ENCODE results near the gene KRT1.

Gene KRT1

GRCh38 chr12:52673217-52673616 is 7.0 kb downstream of the KRT1 start:
- Histone ChIP-seq H3K23ac (ENCODE audit: low read depth, low read length, poor library complexity) (no peak overlapping the region), H3K4me1 (ENCODE audit: control insufficient read depth in 2 of 2, insufficient read depth in 1 of 2, low read depth in 1 of 2, low read length in 2 of 2) (peaks cover 0 to 5% of the 10 kb centered on the region in 2 donors), H3K9ac (ENCODE audit: low read depth, low read length, poor library complexity) (no peak overlapping the region), H3K4ac (ENCODE audit: low read length) (no peak overlapping the region), H2BK15ac (ENCODE audit: low read length) (no peak overlapping the region), H3K14ac (ENCODE audit: low read length) (no peak overlapping the region), H4K91ac (ENCODE audit: low read depth, low read length, poor library complexity) (no peak overlapping the region), H2BK120ac (ENCODE audit: low read depth, low read length) (no peak overlapping the region), H2BK5ac (ENCODE audit: low read length) (no peak overlapping the region), H3K18ac (ENCODE audit: low read length) (no peak overlapping the region), H3K36me3 (replicated peaks in 1 of 2; ENCODE audit: control insufficient read depth in 2 of 2, insufficient read depth in 2 of 2, low read length in 2 of 2) (no peaks in the 10 kb centered on the region), H3K79me1 (ENCODE audit: low read depth, low read length) (no peaks in the 10 kb centered on the region), H3K4me2 (ENCODE audit: insufficient read depth, low read length, poor library complexity, severe bottlenecking) (no peak overlapping the region), H3K4me3 (ENCODE audit: low read length in 2 of 2) (no peak overlapping the region), H3K9me3 (replicated peaks in 1 of 2; ENCODE audit: control insufficient read depth in 2 of 2, insufficient read depth in 1 of 2, low read depth in 1 of 2, low read length in 2 of 2) (no peaks in the 10 kb centered on the region), H2BK12ac (ENCODE audit: low read length) (no peak overlapping the region), H3K27me3 (ENCODE audit: control insufficient read depth in 3 of 3, insufficient read depth in 3 of 3, low read depth in 1 of 3, low read length in 3 of 3) (no peaks in the 10 kb centered on the region), H2AK5ac (ENCODE audit: low read depth, low read length) (no peak overlapping the region), H2AFZ (ENCODE audit: low read length) (no peak overlapping the region), H4K8ac (ENCODE audit: low read depth, low read length) (no peak overlapping the region), H3K27ac (replicated peaks; ENCODE audit: low read length) (no peak overlapping the region)
- no peak for DNase-seq (ENCODE audit: low spot score)
- no CpG with 5 or more reads among the region's 5 CpGs for WGBS, 2 donors (ENCODE audit: extremely low coverage in 2 of 2, insufficient read length in 2 of 2, insufficient replicate concordance in 1 of 2)

- H3K4me3 ChIP-seq (ENCODE audit: low read length in 2 of 2): no peak overlapping the region
- DNase-seq (ENCODE audit: low spot score): no peak
- no peak overlapping the region for H2AK5ac ChIP-seq (ENCODE audit: low read depth, low read length)
- H3K79me1 ChIP-seq (ENCODE audit: low read depth, low read length): no peaks in the 10 kb centered on the region
- H2BK120ac ChIP-seq (ENCODE audit: low read depth, low read length): no peak overlapping the region
- no peak overlapping the region for H3K4ac ChIP-seq (ENCODE audit: low read length)
- no peak overlapping the region for H4K8ac ChIP-seq (ENCODE audit: low read depth, low read length)
- H3K23ac ChIP-seq (ENCODE audit: low read depth, low read length, poor library complexity): no peak overlapping the region
- H3K4me1 ChIP-seq (ENCODE audit: control insufficient read depth in 2 of 2, insufficient read depth in 1 of 2, low read depth in 1 of 2, low read length in 2 of 2): peaks cover 0 to 5% of the 10 kb centered on the region in 2 donors
- H3K9ac ChIP-seq (ENCODE audit: low read depth, low read length, poor library complexity): no peak overlapping the region
- H4K91ac ChIP-seq (ENCODE audit: low read depth, low read length, poor library complexity): no peak overlapping the region
- H2AFZ ChIP-seq (ENCODE audit: low read length): no peak overlapping the region
- no peak overlapping the region for H3K27ac ChIP-seq (replicated peaks; ENCODE audit: low read length)
- H3K18ac ChIP-seq (ENCODE audit: low read length): no peak overlapping the region
- no peaks in the 10 kb centered on the region for H3K9me3 ChIP-seq (replicated peaks in 1 of 2; ENCODE audit: control insufficient read depth in 2 of 2, insufficient read depth in 1 of 2, low read depth in 1 of 2, low read length in 2 of 2)
- no peak overlapping the region for H2BK5ac ChIP-seq (ENCODE audit: low read length)
- no peak overlapping the region for H3K4me2 ChIP-seq (ENCODE audit: insufficient read depth, low read length, poor library complexity, severe bottlenecking)
- H2BK12ac ChIP-seq (ENCODE audit: low read length): no peak overlapping the region
- no peak overlapping the region for H2BK15ac ChIP-seq (ENCODE audit: low read length)
- H3K27me3 ChIP-seq (ENCODE audit: control insufficient read depth in 3 of 3, insufficient read depth in 3 of 3, low read depth in 1 of 3, low read length in 3 of 3): no peaks in the 10 kb centered on the region
- no peaks in the 10 kb centered on the region for H3K36me3 ChIP-seq (replicated peaks in 1 of 2; ENCODE audit: control insufficient read depth in 2 of 2, insufficient read depth in 2 of 2, low read length in 2 of 2)
- no CpG with 5 or more reads among the region's 2 CpGs for WGBS, 2 donors (ENCODE audit: extremely low coverage in 2 of 2, insufficient read length in 2 of 2, insufficient replicate concordance in 1 of 2)
- no peak overlapping the region for H3K14ac ChIP-seq (ENCODE audit: low read length)
Observed at GRCh38 chr12:52672321-52672933, 7.8 kb downstream of the KRT1 start.

- Histone ChIP-seq H3K27ac (replicated peaks; ENCODE audit: low read length) (no peak overlapping the region), H3K18ac (ENCODE audit: low read length) (no peak overlapping the region), H2AK5ac (ENCODE audit: low read depth, low read length) (no peak overlapping the region), H3K9ac (ENCODE audit: low read depth, low read length, poor library complexity) (no peak overlapping the region), H3K14ac (ENCODE audit: low read length) (no peak overlapping the region), H3K27me3 (ENCODE audit: control insufficient read depth in 3 of 3, insufficient read depth in 3 of 3, low read depth in 1 of 3, low read length in 3 of 3) (no peaks in the 10 kb centered on the region), H3K4me1 (ENCODE audit: control insufficient read depth in 2 of 2, insufficient read depth in 1 of 2, low read depth in 1 of 2, low read length in 2 of 2) (peaks cover 0 to 5% of the 10 kb centered on the region in 2 donors), H3K9me3 (replicated peaks in 1 of 2; ENCODE audit: control insufficient read depth in 2 of 2, insufficient read depth in 1 of 2, low read depth in 1 of 2, low read length in 2 of 2) (no peaks in the 10 kb centered on the region), H3K4me3 (ENCODE audit: low read length in 2 of 2) (no peak overlapping the region), H3K36me3 (replicated peaks in 1 of 2; ENCODE audit: control insufficient read depth in 2 of 2, insufficient read depth in 2 of 2, low read length in 2 of 2) (no peaks in the 10 kb centered on the region), H3K23ac (ENCODE audit: low read depth, low read length, poor library complexity) (no peak overlapping the region), H2BK5ac (ENCODE audit: low read length) (no peak overlapping the region), H3K4me2 (ENCODE audit: insufficient read depth, low read length, poor library complexity, severe bottlenecking) (no peak overlapping the region), H3K79me1 (ENCODE audit: low read depth, low read length) (no peaks in the 10 kb centered on the region), H4K91ac (ENCODE audit: low read depth, low read length, poor library complexity) (no peak overlapping the region), H4K8ac (ENCODE audit: low read depth, low read length) (no peak overlapping the region), H2BK120ac (ENCODE audit: low read depth, low read length) (no peak overlapping the region), H2BK12ac (ENCODE audit: low read length) (no peak overlapping the region), H2AFZ (ENCODE audit: low read length) (no peak overlapping the region), H2BK15ac (ENCODE audit: low read length) (no peak overlapping the region), H3K4ac (ENCODE audit: low read length) (no peak overlapping the region)
- WGBS, 2 donors (ENCODE audit: extremely low coverage in 2 of 2, insufficient read length in 2 of 2, insufficient replicate concordance in 1 of 2): no CpG with 5 or more reads among the region's 3 CpGs
- DNase-seq (ENCODE audit: low spot score): no peak
Observed at GRCh38 chr12:52670961-52671360, 9.2 kb downstream of the KRT1 start.

- H4K91ac ChIP-seq (ENCODE audit: low read depth, low read length, poor library complexity): no peak overlapping the region
Observed at GRCh38 chr12:52670506-52670905, 9.7 kb downstream of the KRT1 start.

More at GRCh38 chr12:52670506-52670905, 9.7 kb downstream of the KRT1 start:
- DNase-seq (ENCODE audit: low spot score): no peak
- H3K9me3 ChIP-seq (replicated peaks in 1 of 2; ENCODE audit: control insufficient read depth in 2 of 2, insufficient read depth in 1 of 2, low read depth in 1 of 2, low read length in 2 of 2): no peaks in the 10 kb centered on the region
- no peak overlapping the region for H2BK12ac ChIP-seq (ENCODE audit: low read length)
- H3K79me1 ChIP-seq (ENCODE audit: low read depth, low read length): no peaks in the 10 kb centered on the region
- H2BK5ac ChIP-seq (ENCODE audit: low read length): no peak overlapping the region
- no peak overlapping the region for H3K23ac ChIP-seq (ENCODE audit: low read depth, low read length, poor library complexity)
- H3K14ac ChIP-seq (ENCODE audit: low read length): no peak overlapping the region
- no peak overlapping the region for H3K9ac ChIP-seq (ENCODE audit: low read depth, low read length, poor library complexity)
- H3K36me3 ChIP-seq (replicated peaks in 1 of 2; ENCODE audit: control insufficient read depth in 2 of 2, insufficient read depth in 2 of 2, low read length in 2 of 2): no peaks in the 10 kb centered on the region
- no peak overlapping the region for H2BK120ac ChIP-seq (ENCODE audit: low read depth, low read length)
- H2AFZ ChIP-seq (ENCODE audit: low read length): no peak overlapping the region
- H3K18ac ChIP-seq (ENCODE audit: low read length): no peak overlapping the region
- H2BK15ac ChIP-seq (ENCODE audit: low read length): no peak overlapping the region
- no peak overlapping the region for H2AK5ac ChIP-seq (ENCODE audit: low read depth, low read length)
- H3K4me1 ChIP-seq (ENCODE audit: control insufficient read depth in 2 of 2, insufficient read depth in 1 of 2, low read depth in 1 of 2, low read length in 2 of 2): peaks cover 0 to 5% of the 10 kb centered on the region in 2 donors
- no peaks in the 10 kb centered on the region for H3K27me3 ChIP-seq (ENCODE audit: control insufficient read depth in 3 of 3, insufficient read depth in 3 of 3, low read depth in 1 of 3, low read length in 3 of 3)
- H4K8ac ChIP-seq (ENCODE audit: low read depth, low read length): no peak overlapping the region
- no peak overlapping the region for H3K4me2 ChIP-seq (ENCODE audit: insufficient read depth, low read length, poor library complexity, severe bottlenecking)
- no peak overlapping the region for H3K4ac ChIP-seq (ENCODE audit: low read length)
- no CpG with 5 or more reads among the region's 4 CpGs for WGBS, 2 donors (ENCODE audit: extremely low coverage in 2 of 2, insufficient read length in 2 of 2, insufficient replicate concordance in 1 of 2)
- H3K4me3 ChIP-seq (ENCODE audit: low read length in 2 of 2): no peak overlapping the region
- H3K27ac ChIP-seq (replicated peaks; ENCODE audit: low read length): no peak overlapping the region

Data from neuronal stem cell (in vitro differentiated cells).